Panc1 (cell line): Measurements from ENCODE around the gene ST7L.

Experiments used
- POLR2AphosphoS5 ChIP-seq: IDR thresholded peaks from 2 replicates; pipeline ENCODE4 v1.6.1; 2012; ENCODE audit warnings: mild to moderate bottlenecking, low read depth, low read length, moderate library complexity
- SIN3A ChIP-seq: IDR thresholded peaks from 2 replicates; pipeline ENCODE4 v1.6.1; 2012; ENCODE audit warnings: low read depth, mild to moderate bottlenecking, low read length, moderate library complexity, borderline replicate concordance; ENCODE audit not compliant: insufficient read depth
- TF ChIP-seq, protein P1 (sequence below): fragments of 450-650 bp; IDR thresholded peaks from 2 replicates; pipeline ENCODE4 v1.5.1; 2017; ENCODE audit warnings: mild to moderate bottlenecking

DNA sequence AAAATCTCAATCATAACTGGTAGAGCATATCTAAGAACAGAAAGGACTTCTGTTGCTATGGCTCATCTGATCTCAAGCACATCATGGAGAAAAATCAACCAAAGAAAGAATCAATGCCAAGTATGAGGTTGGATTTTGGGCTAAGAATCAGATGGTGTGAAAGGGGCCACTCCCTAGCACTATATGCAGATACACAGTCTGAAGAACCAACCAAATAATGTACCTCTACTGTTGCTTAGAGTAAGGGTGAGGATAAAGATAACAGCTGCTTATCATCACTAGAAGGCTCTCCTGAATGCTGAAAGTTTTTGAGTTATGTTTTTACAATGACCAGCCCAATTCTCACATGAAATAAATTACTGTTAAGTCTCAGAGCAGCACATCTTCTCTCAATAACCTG lies 35.6 kb downstream of the ST7L start:
- TF ChIP-seq SIN3A (no peak), POLR2AphosphoS5 (no peak)
- TF ChIP-seq, protein P1, sequence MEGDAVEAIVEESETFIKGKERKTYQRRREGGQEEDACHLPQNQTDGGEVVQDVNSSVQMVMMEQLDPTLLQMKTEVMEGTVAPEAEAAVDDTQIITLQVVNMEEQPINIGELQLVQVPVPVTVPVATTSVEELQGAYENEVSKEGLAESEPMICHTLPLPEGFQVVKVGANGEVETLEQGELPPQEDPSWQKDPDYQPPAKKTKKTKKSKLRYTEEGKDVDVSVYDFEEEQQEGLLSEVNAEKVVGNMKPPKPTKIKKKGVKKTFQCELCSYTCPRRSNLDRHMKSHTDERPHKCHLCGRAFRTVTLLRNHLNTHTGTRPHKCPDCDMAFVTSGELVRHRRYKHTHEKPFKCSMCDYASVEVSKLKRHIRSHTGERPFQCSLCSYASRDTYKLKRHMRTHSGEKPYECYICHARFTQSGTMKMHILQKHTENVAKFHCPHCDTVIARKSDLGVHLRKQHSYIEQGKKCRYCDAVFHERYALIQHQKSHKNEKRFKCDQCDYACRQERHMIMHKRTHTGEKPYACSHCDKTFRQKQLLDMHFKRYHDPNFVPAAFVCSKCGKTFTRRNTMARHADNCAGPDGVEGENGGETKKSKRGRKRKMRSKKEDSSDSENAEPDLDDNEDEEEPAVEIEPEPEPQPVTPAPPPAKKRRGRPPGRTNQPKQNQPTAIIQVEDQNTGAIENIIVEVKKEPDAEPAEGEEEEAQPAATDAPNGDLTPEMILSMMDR: no peak
